Astrocyte (in vitro differentiated cells and primary cell): ENCODE data around the gene DEPP1. TPM values are rescaled to one million over a fixed set of nuclear protein-coding genes. Genes with fewer than 3 reads are reported as not detected.

Source experiments
- DNase-seq: peaks from one replicate; pipeline ENCODE4 v3.0.0-alpha.2; 2010; ENCODE audit warnings: low read depth
- FAIRE-seq: peaks from 2 replicates; lab custom pipeline; 2011; peaks lifted over from hg19 to GRCh38; lab: Jason Lieb, UNC
- H2AFZ ChIP-seq: 2 replicates; pipeline ENCODE4 v1.6.0; 2012; ENCODE audit warnings: low read depth, low read length, inconsistent platforms
- H3K27ac ChIP-seq: 2 replicates; pipeline ENCODE4 v1.5.1; 2011; ENCODE audit warnings: low read depth, low read length, inconsistent platforms
- H3K27me3 ChIP-seq: 2 replicates; pipeline ENCODE4 v1.6.0; 2011; ENCODE audit warnings: low read length, inconsistent platforms; ENCODE audit not compliant: insufficient read depth
- H3K36me3 ChIP-seq: 2 replicates; pipeline ENCODE4 v1.5.1; 2011; ENCODE audit warnings: low read length, inconsistent platforms; ENCODE audit not compliant: insufficient read depth
- H3K4me1 ChIP-seq: 2 replicates; pipeline ENCODE4 v1.5.1; 2011; ENCODE audit warnings: low read length, inconsistent platforms; ENCODE audit not compliant: insufficient read depth
- H3K4me2 ChIP-seq: 2 replicates; pipeline ENCODE4 v1.6.0; 2012; ENCODE audit warnings: low read length, inconsistent platforms
- H3K4me3 ChIP-seq: 2 replicates; pipeline ENCODE4 v1.5.1; 2011; ENCODE audit warnings: low read depth, mild to moderate bottlenecking, low read length, inconsistent platforms; ENCODE audit not compliant: insufficient read depth
- H3K79me2 ChIP-seq: 2 replicates; pipeline ENCODE4 v1.6.0; 2012; ENCODE audit warnings: mild to moderate bottlenecking, low read length, inconsistent platforms; ENCODE audit not compliant: insufficient read depth
- H3K9ac ChIP-seq: 2 replicates; pipeline ENCODE4 v1.6.0; 2012; ENCODE audit warnings: mild to moderate bottlenecking, low read length, inconsistent platforms
- H3K9me3 ChIP-seq: 2 replicates; pipeline ENCODE4 v1.5.1; 2012; ENCODE audit warnings: low read depth, mild to moderate bottlenecking, low read length, inconsistent platforms; ENCODE audit not compliant: insufficient read depth
- H4K20me1 ChIP-seq: 2 replicates; pipeline ENCODE4 v1.6.0; 2012; ENCODE audit warnings: low read length, inconsistent platforms; ENCODE audit not compliant: insufficient read depth
- H3K27ac Mint-ChIP-seq: one replicate; pipeline ENCODE4 v1.8.0; 2021; ENCODE audit warnings: mild to moderate bottlenecking, mixed read lengths; ENCODE audit not compliant: unreplicated experiment
- H3K27me3 Mint-ChIP-seq: one replicate; pipeline ENCODE4 v1.8.0; 2021; ENCODE audit warnings: low read depth, mixed read lengths; ENCODE audit not compliant: unreplicated experiment
- H3K36me3 Mint-ChIP-seq: one replicate; pipeline ENCODE4 v1.8.0; 2021; ENCODE audit warnings: low read depth, mixed read lengths; ENCODE audit not compliant: unreplicated experiment
- H3K4me1 Mint-ChIP-seq: one replicate; pipeline ENCODE4 v1.8.0; 2021; ENCODE audit warnings: low read depth, mixed read lengths; ENCODE audit not compliant: unreplicated experiment
- H3K4me3 Mint-ChIP-seq: one replicate; pipeline ENCODE4 v1.8.0; 2021; ENCODE audit warnings: mild to moderate bottlenecking, moderate library complexity, mixed read lengths; ENCODE audit not compliant: unreplicated experiment
- H3K9me3 Mint-ChIP-seq: one replicate; pipeline ENCODE4 v1.8.0; 2021; ENCODE audit warnings: mild to moderate bottlenecking, mixed read lengths; ENCODE audit not compliant: unreplicated experiment
- EZH2 ChIP-seq: IDR thresholded peaks from 2 replicates; pipeline ENCODE4 v1.6.1; 2012; ENCODE audit warnings: mild to moderate bottlenecking, low read length, inconsistent platforms; ENCODE audit not compliant: insufficient read depth
- total RNA-seq: library from RNA; stranded (reverse); gene quantifications from 2 replicates; pipeline ENCODE4 v1.2.1, GENCODE V29; 2021
- TF ChIP-seq, protein P1 (sequence below): IDR thresholded peaks from 2 replicates; pipeline ENCODE4 v1.5.1; 2011; ENCODE audit warnings: low read depth, mild to moderate bottlenecking, inconsistent platforms, low read length, moderate library complexity; ENCODE audit not compliant: insufficient read depth

The DEPP1 gene
- total RNA-seq, 1 donor from 2014 or later = 6.6 TPM

DNA sequence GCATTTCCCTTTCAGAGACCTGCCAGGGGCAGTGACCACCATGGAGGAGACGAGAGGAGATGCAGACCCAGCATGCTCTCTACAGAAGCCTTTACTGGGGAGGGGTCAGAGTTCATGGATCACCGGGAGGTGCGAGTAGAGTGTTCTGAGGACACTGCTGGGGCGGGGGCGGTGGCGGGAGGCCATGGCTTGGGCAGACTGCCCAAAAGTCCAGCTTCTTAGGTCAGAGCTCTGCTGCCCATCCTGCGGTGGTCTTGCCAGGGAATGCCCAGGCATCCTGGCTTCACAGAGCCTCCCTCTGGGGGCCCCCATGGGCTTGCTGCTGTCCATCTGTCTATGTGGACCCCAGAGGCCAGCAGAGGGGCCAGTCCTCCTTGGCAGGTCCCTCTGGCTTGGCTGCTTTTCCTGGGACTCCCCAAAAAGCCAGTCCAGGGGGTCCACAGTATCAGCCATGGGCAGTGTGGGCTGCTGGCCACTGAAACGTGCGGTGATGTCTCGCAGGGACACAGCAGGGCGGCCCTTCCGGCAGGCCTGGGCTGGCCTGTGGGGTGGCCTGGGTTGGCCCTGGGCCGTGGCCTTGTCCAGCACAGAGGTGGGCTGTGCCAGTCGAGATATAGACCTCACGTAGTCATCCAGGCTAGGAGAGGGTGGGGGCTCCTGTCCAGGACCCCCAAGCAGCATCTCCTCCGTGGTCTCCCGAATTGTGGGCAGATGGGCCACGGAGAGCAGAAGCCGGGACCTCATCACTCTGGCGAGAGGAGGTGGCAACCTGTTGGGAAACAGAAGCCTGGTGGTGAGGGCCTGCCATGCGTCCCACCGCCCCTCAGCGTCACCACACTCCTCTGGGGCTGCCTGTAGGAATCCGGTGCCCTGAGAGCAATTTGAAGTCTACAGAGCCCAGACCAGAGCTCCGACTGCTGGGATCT is 1.1 kb downstream of the DEPP1 start:
- peaks cover 2% of the 10 kb centered on the region for H3K36me3 Mint-ChIP-seq
- H3K27me3 Mint-ChIP-seq = no peaks in the 10 kb centered on the region
- peaks cover 2% of the 10 kb centered on the region for H3K9me3 Mint-ChIP-seq
- peaks cover 70% of the 10 kb centered on the region for H3K4me1 ChIP-seq
- peak overlapping the region; percentile 86 for H3K27ac Mint-ChIP-seq
- H3K4me3 Mint-ChIP-seq = peak overlapping the region; percentile 85
- H3K27me3 ChIP-seq = no peaks in the 10 kb centered on the region
- H3K27ac ChIP-seq = no peak overlapping the region
- H3K9me3 ChIP-seq = no peaks in the 10 kb centered on the region
- H3K4me3 ChIP-seq = peak overlapping the region; percentile 51
- peak overlapping the region; percentile 85 for H3K4me2 ChIP-seq
- no peaks in the 10 kb centered on the region for H3K36me3 ChIP-seq
- H2AFZ ChIP-seq = no peak overlapping the region
- FAIRE-seq = no peak
- H3K79me2 ChIP-seq = no peaks in the 10 kb centered on the region
- TF ChIP-seq EZH2 = no peak
- TF ChIP-seq, protein P1, sequence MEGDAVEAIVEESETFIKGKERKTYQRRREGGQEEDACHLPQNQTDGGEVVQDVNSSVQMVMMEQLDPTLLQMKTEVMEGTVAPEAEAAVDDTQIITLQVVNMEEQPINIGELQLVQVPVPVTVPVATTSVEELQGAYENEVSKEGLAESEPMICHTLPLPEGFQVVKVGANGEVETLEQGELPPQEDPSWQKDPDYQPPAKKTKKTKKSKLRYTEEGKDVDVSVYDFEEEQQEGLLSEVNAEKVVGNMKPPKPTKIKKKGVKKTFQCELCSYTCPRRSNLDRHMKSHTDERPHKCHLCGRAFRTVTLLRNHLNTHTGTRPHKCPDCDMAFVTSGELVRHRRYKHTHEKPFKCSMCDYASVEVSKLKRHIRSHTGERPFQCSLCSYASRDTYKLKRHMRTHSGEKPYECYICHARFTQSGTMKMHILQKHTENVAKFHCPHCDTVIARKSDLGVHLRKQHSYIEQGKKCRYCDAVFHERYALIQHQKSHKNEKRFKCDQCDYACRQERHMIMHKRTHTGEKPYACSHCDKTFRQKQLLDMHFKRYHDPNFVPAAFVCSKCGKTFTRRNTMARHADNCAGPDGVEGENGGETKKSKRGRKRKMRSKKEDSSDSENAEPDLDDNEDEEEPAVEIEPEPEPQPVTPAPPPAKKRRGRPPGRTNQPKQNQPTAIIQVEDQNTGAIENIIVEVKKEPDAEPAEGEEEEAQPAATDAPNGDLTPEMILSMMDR = no peak
- H4K20me1 ChIP-seq = no peaks in the 10 kb centered on the region
- H3K9ac ChIP-seq = peak overlapping the region; percentile 62
- DNase-seq = no peak
- peaks cover 70% of the 10 kb centered on the region for H3K4me1 Mint-ChIP-seq

- H3K36me3 ChIP-seq = no peaks in the 10 kb centered on the region
- H3K27me3 ChIP-seq = no peaks in the 10 kb centered on the region
- H3K4me3 Mint-ChIP-seq = peak overlapping the region; percentile 73
- no peak for FAIRE-seq
- no peak overlapping the region for H2AFZ ChIP-seq
- H3K4me1 ChIP-seq = peaks cover 61% of the 10 kb centered on the region
- H3K9ac ChIP-seq = no peak overlapping the region
- H3K4me2 ChIP-seq = peak overlapping the region; percentile 85
- H3K4me3 ChIP-seq = no peak overlapping the region
- no peaks in the 10 kb centered on the region for H3K79me2 ChIP-seq
- H3K9me3 ChIP-seq = no peaks in the 10 kb centered on the region
- H3K36me3 Mint-ChIP-seq = peaks cover 9% of the 10 kb centered on the region
- H3K27ac ChIP-seq = no peak overlapping the region
- DNase-seq = no peak
- peaks cover 68% of the 10 kb centered on the region for H3K4me1 Mint-ChIP-seq
- TF ChIP-seq EZH2 = no peak
- TF ChIP-seq, protein P1 = no peak
- H4K20me1 ChIP-seq = no peaks in the 10 kb centered on the region
- peaks cover 2% of the 10 kb centered on the region for H3K9me3 Mint-ChIP-seq
- H3K27ac Mint-ChIP-seq = peak overlapping the region; percentile 86
- H3K27me3 Mint-ChIP-seq = no peaks in the 10 kb centered on the region
Observed at GRCh38 chr10:44976352-44977198, 2.0 kb downstream of the DEPP1 start.
